ENCODE measurements around the gene JUNB. TPM values are rescaled to one million over a fixed set of nuclear protein-coding genes. Genes with fewer than 3 reads are reported as not detected.

Gene JUNB
- total and polyA plus RNA-seq, 2 donors = 121 to 139 TPM

DNA sequence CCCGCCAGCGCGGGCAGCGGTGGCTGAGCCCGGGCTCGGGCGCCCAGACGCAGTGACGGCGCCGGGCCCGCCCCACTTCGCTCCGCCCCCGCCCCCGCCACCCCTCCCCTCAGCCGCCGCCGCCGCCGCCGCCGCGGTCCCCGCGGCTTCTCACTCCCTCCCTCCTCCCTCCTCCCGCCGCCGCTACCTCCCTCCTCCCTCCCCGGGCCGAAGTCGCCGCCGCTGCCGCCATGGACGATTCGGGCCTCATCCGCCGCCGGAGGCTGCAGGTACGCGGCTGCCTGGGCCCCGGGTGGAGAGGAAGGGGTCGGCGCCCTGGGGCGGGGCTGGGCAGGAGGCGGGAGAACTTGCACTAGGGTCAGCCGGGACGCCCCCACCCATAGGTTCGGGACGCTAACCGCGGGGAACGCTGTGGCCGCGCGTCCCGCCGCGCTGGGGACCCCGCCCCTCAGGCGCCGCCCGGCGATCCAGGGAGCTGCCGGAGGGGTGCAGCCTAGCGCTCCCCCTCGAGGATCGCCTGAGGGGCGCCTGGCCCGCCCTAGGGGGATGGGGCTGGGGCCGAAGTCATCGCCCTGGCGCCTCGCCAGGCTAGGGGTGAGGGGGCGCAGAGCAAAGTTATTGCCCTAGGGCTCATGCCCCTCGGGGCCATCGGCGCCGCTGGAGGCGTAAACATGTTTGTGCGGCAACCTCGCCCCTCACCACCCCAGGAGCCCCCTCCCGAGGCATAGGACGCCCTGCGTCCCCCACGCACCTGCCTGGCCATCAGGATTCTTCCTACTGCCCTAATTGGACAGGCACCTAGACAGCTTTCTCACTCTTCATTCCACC lies 42.7 kb downstream of the JUNB start:
- Histone ChIP-seq H3K27ac (ENCODE audit: low read depth in 1 of 2, low read length in 1 of 2) (no peak overlapping the region), H3K4me3 (ENCODE audit: low read length in 2 of 2) (peak overlapping the region in 1 of 2 donors; percentile 50), H3K9me3 (ENCODE audit: control insufficient read depth in 2 of 2, insufficient read depth in 1 of 2, low read length in 1 of 2) (peaks cover 3 to 11% of the 10 kb centered on the region in 2 donors), H3K36me3 (ENCODE audit: control insufficient read depth in 2 of 2, insufficient read depth in 2 of 2, low read length in 1 of 2) (no peaks in the 10 kb centered on the region), H3K4me1 (ENCODE audit: control insufficient read depth in 2 of 2, insufficient read depth in 2 of 2, low read length in 2 of 2) (peaks cover 2 to 15% of the 10 kb centered on the region in 2 donors), H3K27me3 (ENCODE audit: control insufficient read depth in 2 of 2, insufficient read depth in 1 of 2, low read length in 1 of 2) (peaks cover 69 to 96% of the 10 kb centered on the region in 2 donors)
- 2% methylated on average over 85 of the region's 87 CpGs for WGBS
- peak in 1 of 9 donors; percentile 25 for DNase-seq (ENCODE audit: low read depth in 6 of 9, low spot score in 9 of 9)

DNA sequence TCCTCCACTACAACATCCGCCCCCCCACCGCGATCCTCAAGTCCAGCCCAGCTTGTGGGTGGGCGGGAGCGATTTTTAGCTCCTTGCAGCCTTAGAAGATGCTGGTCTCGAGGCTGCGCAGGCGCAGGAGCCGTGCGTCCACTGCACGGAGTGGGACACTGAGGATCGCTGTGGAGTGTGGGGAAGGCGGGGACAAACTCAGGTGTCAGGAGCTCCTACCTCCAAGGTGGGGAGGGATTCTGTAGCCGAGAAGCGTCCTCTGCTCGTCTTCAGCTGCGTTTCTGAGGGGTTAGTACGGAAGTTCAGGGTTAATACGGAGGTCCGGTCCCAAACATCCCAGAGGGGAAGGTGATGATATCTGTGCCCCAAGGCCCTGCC lies 43.3 kb downstream of the JUNB start, which contains the start of gene RTBDN:
Gene RTBDN, minus strand, starts transcription at position 14 of the 378 bp plus-strand sequence. CDS start 4,600 bp downstream, outside the sequence.
- WGBS = 12% methylated on average over 20 of the region's 20 CpGs
- H3K27me3 ChIP-seq (ENCODE audit: control insufficient read depth in 2 of 2, insufficient read depth in 1 of 2, low read length in 1 of 2) = peaks cover 69 to 97% of the 10 kb centered on the region in 2 donors
- no peak within 1 kb of the TSS for H3K27ac ChIP-seq (ENCODE audit: low read depth in 1 of 2, low read length in 1 of 2)
- peaks cover 3 to 11% of the 10 kb centered on the region in 2 donors for H3K9me3 ChIP-seq (ENCODE audit: control insufficient read depth in 2 of 2, insufficient read depth in 1 of 2, low read length in 1 of 2)
- H3K4me3 ChIP-seq (ENCODE audit: low read length in 2 of 2) = peak within 1 kb of the TSS in 1 of 2 donors; percentile 50
- H3K4me1 ChIP-seq (ENCODE audit: control insufficient read depth in 2 of 2, insufficient read depth in 2 of 2, low read length in 2 of 2) = peaks cover 2 to 18% of the 10 kb centered on the region in 2 donors
- no peak for DNase-seq (ENCODE audit: low read depth in 6 of 9, low spot score in 9 of 9)
- no peaks in the 10 kb centered on the region for H3K36me3 ChIP-seq (ENCODE audit: control insufficient read depth in 2 of 2, insufficient read depth in 2 of 2, low read length in 1 of 2)

- peak in 1 of 9 donors; percentile 26 for DNase-seq (ENCODE audit: low read depth in 6 of 9, low spot score in 9 of 9)
- Histone ChIP-seq H3K27me3 (ENCODE audit: control insufficient read depth in 2 of 2, insufficient read depth in 1 of 2, low read length in 1 of 2) (peaks cover 73 to 97% of the 10 kb centered on the region in 2 donors), H3K4me1 (ENCODE audit: control insufficient read depth in 2 of 2, insufficient read depth in 2 of 2, low read length in 2 of 2) (peaks cover 2 to 18% of the 10 kb centered on the region in 2 donors), H3K9me3 (ENCODE audit: control insufficient read depth in 2 of 2, insufficient read depth in 1 of 2, low read length in 1 of 2) (peaks cover 1 to 12% of the 10 kb centered on the region in 2 donors), H3K36me3 (ENCODE audit: control insufficient read depth in 2 of 2, insufficient read depth in 2 of 2, low read length in 1 of 2) (no peaks in the 10 kb centered on the region), H3K27ac (ENCODE audit: low read depth in 1 of 2, low read length in 1 of 2) (no peak overlapping the region), H3K4me3 (ENCODE audit: low read length in 2 of 2) (no peak overlapping the region)
- WGBS = 16% methylated on average over 39 of the region's 39 CpGs
Measured at GRCh38 chr19:12834976-12835757, 43.9 kb downstream of the JUNB start.

GRCh38 chr19:12836529-12836863 lies 45.2 kb downstream of the JUNB start:
- Histone ChIP-seq H3K27ac (ENCODE audit: low read depth in 1 of 2, low read length in 1 of 2) (no peak overlapping the region), H3K4me1 (ENCODE audit: control insufficient read depth in 2 of 2, insufficient read depth in 2 of 2, low read length in 2 of 2) (peaks cover 8 to 24% of the 10 kb centered on the region in 2 donors), H3K4me3 (ENCODE audit: low read length in 2 of 2) (no peak overlapping the region), H3K9me3 (ENCODE audit: control insufficient read depth in 2 of 2, insufficient read depth in 1 of 2, low read length in 1 of 2) (peaks cover 2 to 23% of the 10 kb centered on the region in 2 donors), H3K27me3 (ENCODE audit: control insufficient read depth in 2 of 2, insufficient read depth in 1 of 2, low read length in 1 of 2) (peaks cover 85 to 97% of the 10 kb centered on the region in 2 donors), H3K36me3 (ENCODE audit: control insufficient read depth in 2 of 2, insufficient read depth in 2 of 2, low read length in 1 of 2) (no peaks in the 10 kb centered on the region)
- DNase-seq (ENCODE audit: low read depth in 6 of 9, low spot score in 9 of 9) = no peak
- 13% methylated on average over 6 of the region's 6 CpGs for WGBS

- peaks cover 2 to 23% of the 10 kb centered on the region in 2 donors for H3K9me3 ChIP-seq (ENCODE audit: control insufficient read depth in 2 of 2, insufficient read depth in 1 of 2, low read length in 1 of 2)
- H3K4me1 ChIP-seq (ENCODE audit: control insufficient read depth in 2 of 2, insufficient read depth in 2 of 2, low read length in 2 of 2) = peaks cover 8 to 24% of the 10 kb centered on the region in 2 donors
- 89% methylated on average over 4 of the region's 4 CpGs for WGBS
- no peak overlapping the region for H3K4me3 ChIP-seq (ENCODE audit: low read length in 2 of 2)
- H3K27me3 ChIP-seq (ENCODE audit: control insufficient read depth in 2 of 2, insufficient read depth in 1 of 2, low read length in 1 of 2) = peaks cover 84 to 97% of the 10 kb centered on the region in 2 donors
- H3K36me3 ChIP-seq (ENCODE audit: control insufficient read depth in 2 of 2, insufficient read depth in 2 of 2, low read length in 1 of 2) = no peaks in the 10 kb centered on the region
- DNase-seq (ENCODE audit: low read depth in 6 of 9, low spot score in 9 of 9) = no peak
- no peak overlapping the region for H3K27ac ChIP-seq (ENCODE audit: low read depth in 1 of 2, low read length in 1 of 2)
Measured at GRCh38 chr19:12837225-12837624, 45.9 kb downstream of the JUNB start.

DNA sequence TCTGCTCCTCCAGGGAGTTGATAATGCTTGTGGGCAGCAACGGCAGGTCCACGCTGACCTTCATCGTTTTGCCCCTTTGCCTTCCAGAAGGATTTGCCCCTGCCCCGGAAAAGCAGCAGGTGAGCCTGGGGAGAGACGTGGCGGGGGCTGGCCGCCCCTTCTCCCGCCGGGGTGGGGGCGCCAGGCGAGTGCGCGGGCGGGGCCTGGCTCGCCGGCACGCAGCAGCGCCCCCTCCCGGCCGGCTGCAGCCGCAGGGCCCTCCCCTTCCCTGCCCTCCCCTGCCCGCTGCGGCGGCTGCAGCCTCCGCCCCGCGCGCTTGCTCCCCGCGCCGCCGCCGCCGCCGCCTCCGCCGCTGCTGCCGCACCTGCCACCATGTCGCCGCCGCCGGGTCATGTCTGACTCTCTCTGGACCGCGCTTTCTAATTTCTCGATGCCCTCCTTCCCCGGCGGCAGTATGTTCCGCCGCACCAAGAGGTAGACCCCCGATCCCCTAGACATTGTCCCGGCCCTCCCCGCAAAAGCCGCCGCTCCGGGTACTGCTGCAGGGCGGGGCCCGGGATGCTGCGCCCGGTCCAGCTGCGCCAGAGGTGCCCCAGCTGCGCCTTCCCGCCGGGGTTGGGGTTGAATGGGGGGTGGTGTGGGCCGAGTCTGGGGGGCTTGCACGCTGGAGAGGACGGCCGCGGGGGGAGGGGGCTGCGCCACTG lies 47.0 kb downstream of the JUNB start, which contains the start of gene MAST1:
Gene MAST1, plus strand, starts transcription at position 334 of the 704 bp plus-strand sequence. Its CDS starts 58 bp downstream, at position 392.
- 1% methylated on average over 68 of the region's 69 CpGs for WGBS
- peak within 1 kb of the TSS in 1 of 2 donors; percentile 43 for H3K4me3 ChIP-seq (ENCODE audit: low read length in 2 of 2)
- peaks cover 8 to 19% of the 10 kb centered on the region in 2 donors for H3K4me1 ChIP-seq (ENCODE audit: control insufficient read depth in 2 of 2, insufficient read depth in 2 of 2, low read length in 2 of 2)
- peaks cover 2 to 16% of the 10 kb centered on the region in 2 donors for H3K9me3 ChIP-seq (ENCODE audit: control insufficient read depth in 2 of 2, insufficient read depth in 1 of 2, low read length in 1 of 2)
- peak in 1 of 9 donors; percentile 45 for DNase-seq (ENCODE audit: low read depth in 6 of 9, low spot score in 9 of 9)
- H3K27ac ChIP-seq (ENCODE audit: low read depth in 1 of 2, low read length in 1 of 2) = no peak within 1 kb of the TSS
- peaks cover 78 to 96% of the 10 kb centered on the region in 2 donors for H3K27me3 ChIP-seq (ENCODE audit: control insufficient read depth in 2 of 2, insufficient read depth in 1 of 2, low read length in 1 of 2)
- H3K36me3 ChIP-seq (ENCODE audit: control insufficient read depth in 2 of 2, insufficient read depth in 2 of 2, low read length in 1 of 2) = no peaks in the 10 kb centered on the region

DNA sequence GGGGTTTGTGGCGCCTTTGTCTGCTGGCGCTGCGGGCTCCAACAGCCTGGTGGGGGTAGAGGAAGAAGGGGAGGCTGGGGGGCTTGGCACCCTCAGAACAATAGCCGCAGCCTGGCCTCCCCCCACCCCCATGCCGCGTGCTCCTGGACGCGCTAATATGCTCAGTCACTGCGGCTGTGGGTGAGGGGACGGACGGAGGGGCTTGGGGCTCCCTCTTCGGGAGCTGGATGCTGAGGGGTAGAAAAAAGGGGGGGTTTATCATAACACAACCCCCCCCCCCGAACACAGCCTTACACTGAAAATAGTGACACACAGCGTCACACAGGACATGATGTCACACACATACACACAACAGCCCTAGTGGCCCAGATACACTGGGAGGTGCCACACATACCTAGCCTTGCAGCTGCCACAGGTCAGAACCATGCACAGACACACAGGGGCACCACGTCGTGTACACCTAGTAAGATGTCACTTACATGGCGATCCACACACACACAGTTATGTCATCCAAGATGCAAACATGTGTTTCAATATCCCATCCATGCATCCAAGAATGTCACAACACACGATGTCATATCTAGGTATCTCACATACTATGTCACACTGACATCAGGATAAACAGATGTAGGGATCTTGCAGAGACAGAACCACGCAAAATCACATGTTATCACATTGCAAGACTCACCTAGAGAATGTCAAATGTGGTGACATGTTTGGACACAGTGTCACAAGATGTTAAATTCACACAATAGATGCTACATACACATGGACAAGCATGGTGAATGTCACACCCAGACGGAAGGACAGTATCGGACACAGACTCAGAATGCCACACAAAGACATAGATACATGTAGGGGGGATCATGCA lies 47.8 kb downstream of the JUNB start:
- H3K9me3 ChIP-seq (ENCODE audit: control insufficient read depth in 2 of 2, insufficient read depth in 1 of 2, low read length in 1 of 2) = peaks cover 2 to 16% of the 10 kb centered on the region in 2 donors
- WGBS = 26% methylated on average over 21 of the region's 21 CpGs
- H3K4me3 ChIP-seq (ENCODE audit: low read length in 2 of 2) = peak overlapping the region in 1 of 2 donors; percentile 43
- no peak overlapping the region for H3K27ac ChIP-seq (ENCODE audit: low read depth in 1 of 2, low read length in 1 of 2)
- H3K36me3 ChIP-seq (ENCODE audit: control insufficient read depth in 2 of 2, insufficient read depth in 2 of 2, low read length in 1 of 2) = no peaks in the 10 kb centered on the region
- H3K27me3 ChIP-seq (ENCODE audit: control insufficient read depth in 2 of 2, insufficient read depth in 1 of 2, low read length in 1 of 2) = peaks cover 72 to 97% of the 10 kb centered on the region in 2 donors
- DNase-seq (ENCODE audit: low read depth in 6 of 9, low spot score in 9 of 9) = no peak
- H3K4me1 ChIP-seq (ENCODE audit: control insufficient read depth in 2 of 2, insufficient read depth in 2 of 2, low read length in 2 of 2) = peaks cover 5 to 17% of the 10 kb centered on the region in 2 donors
